H9 (cell line): ENCODE data around the gene NAPG. TPM values are rescaled to one million over a fixed set of nuclear protein-coding genes. Genes with fewer than 3 reads are reported as not detected.

Experiments used
- DNase-seq: peaks from one replicate; pipeline ENCODE4 v3.0.0-alpha.2; 2017
- H2AFZ ChIP-seq: one replicate; pipeline ENCODE4 v1.6.1; 2013; ENCODE audit warnings: mild to moderate bottlenecking, low read length, control low read depth, moderate library complexity
- H2AK5ac ChIP-seq: 2 replicates; pipeline ENCODE4 v1.6.1; 2013; ENCODE audit warnings: low read length, control low read depth, mixed read lengths; ENCODE audit not compliant: insufficient read length
- H2BK120ac ChIP-seq: one replicate; pipeline ENCODE4 v1.6.1; 2013; ENCODE audit warnings: low read depth, mild to moderate bottlenecking, low read length, control low read depth, inconsistent platforms; ENCODE audit not compliant: poor library complexity, severe bottlenecking
- H2BK12ac ChIP-seq: 2 replicates; pipeline ENCODE4 v1.6.1; 2013; ENCODE audit warnings: low read length, control low read depth, mixed read lengths, low read depth; ENCODE audit not compliant: insufficient read length
- H2BK15ac ChIP-seq: 2 replicates; pipeline ENCODE4 v1.6.1; 2013; ENCODE audit warnings: low read depth, low read length, control low read depth
- H2BK20ac ChIP-seq: one replicate; pipeline ENCODE4 v1.6.1; 2013; ENCODE audit warnings: low read depth, mild to moderate bottlenecking, low read length, control low read depth, inconsistent platforms; ENCODE audit not compliant: poor library complexity, severe bottlenecking
- H2BK5ac ChIP-seq: 2 replicates; pipeline ENCODE4 v1.6.1; 2013; ENCODE audit warnings: low read length, control low read depth, mixed read lengths; ENCODE audit not compliant: insufficient read length
- H3K14ac ChIP-seq: 2 replicates; pipeline ENCODE4 v1.6.1; 2013; ENCODE audit warnings: low read length, control low read depth; ENCODE audit not compliant: insufficient read depth
- H3K18ac ChIP-seq: 2 replicates; pipeline ENCODE4 v1.6.1; 2013; ENCODE audit warnings: low read depth, mild to moderate bottlenecking, mixed read lengths, low read length, control low read depth; ENCODE audit not compliant: insufficient read length
- H3K23ac ChIP-seq: 2 replicates; pipeline ENCODE4 v1.6.1; 2013; ENCODE audit warnings: low read length, control low read depth, mixed read lengths, low read depth; ENCODE audit not compliant: insufficient read length
- H3K23me2 ChIP-seq: 2 replicates; pipeline ENCODE4 v1.6.1; 2013; ENCODE audit warnings: low read depth, mild to moderate bottlenecking, mixed read lengths, low read length, control low read depth; ENCODE audit not compliant: insufficient read length, poor library complexity, severe bottlenecking
- H3K27ac ChIP-seq: 2 replicates; pipeline ENCODE4 v1.5.1; 2013; ENCODE audit warnings: low read length, control low read depth, mixed read lengths, low read depth; ENCODE audit not compliant: insufficient read length
- H3K27me3 ChIP-seq: 2 replicates; pipeline ENCODE4 v1.6.1; 2013; ENCODE audit warnings: low read length, control low read depth, inconsistent platforms; ENCODE audit not compliant: insufficient read depth
- H3K4ac ChIP-seq: 2 replicates; pipeline ENCODE4 v1.6.1; 2013; ENCODE audit warnings: low read depth, mild to moderate bottlenecking, control low read depth, inconsistent platforms, low read length, moderate library complexity
- H3K4me1 ChIP-seq: 2 replicates; pipeline ENCODE4 v1.6.1; 2013; ENCODE audit warnings: low read length, control low read depth, inconsistent platforms; ENCODE audit not compliant: insufficient read depth
- H3K4me2 ChIP-seq: 2 replicates; pipeline ENCODE4 v1.6.1; 2013; ENCODE audit warnings: low read length, control low read depth, mixed read lengths; ENCODE audit not compliant: insufficient read length, insufficient read depth
- H3K56ac ChIP-seq: 2 replicates; pipeline ENCODE4 v1.6.1; 2013; ENCODE audit warnings: low read depth, mild to moderate bottlenecking, mixed read lengths, low read length, control low read depth; ENCODE audit not compliant: insufficient read length
- H3K79me1 ChIP-seq: 2 replicates; pipeline ENCODE4 v1.6.1; 2013; ENCODE audit warnings: low read depth, mild to moderate bottlenecking, moderate library complexity, low read length, control low read depth, inconsistent platforms; ENCODE audit not compliant: insufficient read depth, poor library complexity, severe bottlenecking
- H3K79me2 ChIP-seq: 2 replicates; pipeline ENCODE4 v1.6.1; 2013; ENCODE audit warnings: low read length, control low read depth, inconsistent platforms; ENCODE audit not compliant: insufficient read depth
- H3K9ac ChIP-seq: 2 replicates; pipeline ENCODE4 v1.6.1; 2013; ENCODE audit warnings: low read length, control low read depth, mixed read lengths; ENCODE audit not compliant: insufficient read length; ENCODE audit errors: extremely low read depth
- H3K9me3 ChIP-seq: one replicate; pipeline ENCODE4 v1.6.1; 2013; ENCODE audit warnings: low read depth, low read length, inconsistent platforms; ENCODE audit not compliant: control insufficient read depth
- H3T11ph ChIP-seq: one replicate; pipeline ENCODE4 v1.6.1; 2013; ENCODE audit warnings: mild to moderate bottlenecking, low read length, control low read depth, inconsistent platforms
- H4K20me1 ChIP-seq: one replicate; pipeline ENCODE4 v1.6.1; 2013; ENCODE audit not compliant: control insufficient read depth, insufficient read length, insufficient read depth
- H4K5ac ChIP-seq: 2 replicates; pipeline ENCODE4 v1.6.1; 2013; ENCODE audit warnings: low read depth, mild to moderate bottlenecking, mixed read lengths, low read length, control low read depth; ENCODE audit not compliant: insufficient read length
- H4K8ac ChIP-seq: replicated peaks from 2 replicates; pipeline ENCODE4 v1.6.1; 2013; ENCODE audit warnings: low read length, control low read depth, mixed read lengths, low read depth; ENCODE audit not compliant: insufficient read length
- H4K91ac ChIP-seq: 2 replicates; pipeline ENCODE4 v1.6.1; 2013; ENCODE audit warnings: low read depth, mild to moderate bottlenecking, moderate library complexity, mixed read lengths, low read length, control low read depth; ENCODE audit not compliant: insufficient read length
- H3K27ac Mint-ChIP-seq, 3 experiments: 2 replicates in 2 of 3; 3 replicates in 1 of 3; pipeline ENCODE4 v1.8.0; 2020 to 2021; ENCODE audit warnings: mixed read lengths in 3 of 3, mild to moderate bottlenecking in 1 of 3, moderate library complexity in 1 of 3
- H3K27me3 Mint-ChIP-seq: 2 replicates; pipeline ENCODE4 v1.8.0; 2021; ENCODE audit warnings: low read depth, mild to moderate bottlenecking, moderate library complexity, mixed read lengths
- H3K36me3 Mint-ChIP-seq, 3 experiments: 2 replicates in 2 of 3; 3 replicates in 1 of 3; pipeline ENCODE4 v1.8.0; 2020 to 2021; ENCODE audit warnings: low read depth in 3 of 3, mixed read lengths in 3 of 3; ENCODE audit not compliant: insufficient read depth in 1 of 3
- H3K4me1 Mint-ChIP-seq, 2 experiments: 2 replicates each; pipeline ENCODE4 v1.8.0; 2020; ENCODE audit warnings: mixed read lengths in 2 of 2
- H3K4me3 Mint-ChIP-seq, 2 experiments: 2 replicates in 1 of 2; 3 replicates in 1 of 2; pipeline ENCODE4 v1.8.0; 2020 to 2021; ENCODE audit warnings: mild to moderate bottlenecking in 2 of 2, mixed read lengths in 2 of 2, moderate library complexity in 1 of 2
- H3K9me3 Mint-ChIP-seq, 2 experiments: 2 replicates in 1 of 2; 3 replicates in 1 of 2; pipeline ENCODE4 v1.8.0; 2020; ENCODE audit warnings: mild to moderate bottlenecking in 2 of 2, mixed read lengths in 2 of 2, moderate library complexity in 1 of 2
- total RNA-seq: library from RNA; stranded (reverse); gene quantifications from 2 replicates; pipeline ENCODE4 v1.2.1, GENCODE V29; 2021
- TF ChIP-seq, protein P1 (sequence below): fragments of 200-600 bp; sonication (generic); conservative IDR thresholded peaks from 3 replicates; pipeline ENCODE4 v1.8.0; 2021; ENCODE audit warnings: antibody characterized with exemption, mild to moderate bottlenecking

The NAPG gene
- total RNA-seq, 1 experiment from 2014 or later: 30.9 TPM

DNA sequence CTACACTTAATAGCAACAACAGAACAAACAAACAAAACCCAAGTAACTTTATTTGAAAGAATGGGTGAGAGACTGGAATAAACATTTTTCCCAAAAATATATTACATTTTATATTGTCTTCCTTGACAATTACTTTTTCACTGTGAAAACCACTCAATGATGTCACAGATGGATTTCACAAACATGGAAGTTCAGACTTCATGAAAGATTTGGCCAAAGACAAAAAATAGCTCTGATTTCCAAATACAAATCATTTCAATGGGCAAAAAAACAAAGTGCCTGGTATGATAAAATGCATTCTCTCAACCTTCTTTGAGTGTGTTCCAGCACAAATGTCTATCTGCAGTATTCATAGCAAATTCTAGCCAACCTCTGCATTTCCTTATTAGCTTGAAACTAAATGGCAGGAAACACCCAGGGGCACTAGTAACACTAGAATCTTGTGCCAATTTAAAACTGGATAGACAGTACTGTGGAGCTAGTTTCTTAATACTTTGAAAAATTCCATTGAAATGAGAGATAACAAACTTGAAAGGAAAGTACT lies 28.5 kb upstream of the NAPG start:
- Histone ChIP-seq H3K79me2 (no peaks in the 10 kb centered on the region), H3K23me2 (no peaks in the 10 kb centered on the region), H3K79me1 (no peaks in the 10 kb centered on the region), H2BK5ac (no peak overlapping the region), H3K14ac (no peak overlapping the region), H3K9ac (no peak overlapping the region), H3K4me2 (no peak overlapping the region), H2BK120ac (no peak overlapping the region), H4K20me1 (no peaks in the 10 kb centered on the region), H3K9me3 (no peaks in the 10 kb centered on the region), H4K8ac (no peak overlapping the region), H3T11ph (no peak overlapping the region), H3K56ac (no peak overlapping the region), H2AK5ac (no peak overlapping the region), H3K27ac (no peak overlapping the region), H2BK15ac (no peak overlapping the region), H4K91ac (no peak overlapping the region), H4K5ac (no peak overlapping the region), H3K23ac (no peak overlapping the region), H3K27me3 (no peaks in the 10 kb centered on the region), H3K18ac (no peak overlapping the region), H2AFZ (no peak overlapping the region), H3K4me1 (no peaks in the 10 kb centered on the region), H3K4ac (no peak overlapping the region), H2BK12ac (no peak overlapping the region), H2BK20ac (no peak overlapping the region)
- no peak for DNase-seq
- Mint-ChIP-seq H3K36me3 (no peaks in the 10 kb centered on the region; a peak in 1 of 7 replicates), H3K9me3 (no peaks in the 10 kb centered on the region; a peak in 1 of 5 replicates), H3K27ac (no peak overlapping the region), H3K27me3 (no peaks in the 10 kb centered on the region; the same call in 1 of the 2 replicates), H3K4me3 (no peak overlapping the region), H3K4me1 (no peaks in the 10 kb centered on the region)
- TF ChIP-seq, protein P1, sequence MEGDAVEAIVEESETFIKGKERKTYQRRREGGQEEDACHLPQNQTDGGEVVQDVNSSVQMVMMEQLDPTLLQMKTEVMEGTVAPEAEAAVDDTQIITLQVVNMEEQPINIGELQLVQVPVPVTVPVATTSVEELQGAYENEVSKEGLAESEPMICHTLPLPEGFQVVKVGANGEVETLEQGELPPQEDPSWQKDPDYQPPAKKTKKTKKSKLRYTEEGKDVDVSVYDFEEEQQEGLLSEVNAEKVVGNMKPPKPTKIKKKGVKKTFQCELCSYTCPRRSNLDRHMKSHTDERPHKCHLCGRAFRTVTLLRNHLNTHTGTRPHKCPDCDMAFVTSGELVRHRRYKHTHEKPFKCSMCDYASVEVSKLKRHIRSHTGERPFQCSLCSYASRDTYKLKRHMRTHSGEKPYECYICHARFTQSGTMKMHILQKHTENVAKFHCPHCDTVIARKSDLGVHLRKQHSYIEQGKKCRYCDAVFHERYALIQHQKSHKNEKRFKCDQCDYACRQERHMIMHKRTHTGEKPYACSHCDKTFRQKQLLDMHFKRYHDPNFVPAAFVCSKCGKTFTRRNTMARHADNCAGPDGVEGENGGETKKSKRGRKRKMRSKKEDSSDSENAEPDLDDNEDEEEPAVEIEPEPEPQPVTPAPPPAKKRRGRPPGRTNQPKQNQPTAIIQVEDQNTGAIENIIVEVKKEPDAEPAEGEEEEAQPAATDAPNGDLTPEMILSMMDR: no peak
